ENCODE results near the gene KIAA1958.
"Not testable (repeated sequence)": the region's sequence is repeated elsewhere in the genome, so short reads cannot be mapped to it uniquely, and the experiment has no call there.

The KIAA1958 gene

GRCh38 chr9:112669326-112669725 is 182.7 kb downstream of the KIAA1958 start:
- no peaks in the 10 kb centered on the region for H4K20me1 ChIP-seq (ENCODE audit: insufficient read depth, low read length)
- H2AFZ ChIP-seq (ENCODE audit: low read depth, low read length) = no peak overlapping the region
- H3K9me3 ChIP-seq (ENCODE audit: insufficient read depth, low read length) = no peaks in the 10 kb centered on the region
- no peak overlapping the region for H3K4me3 ChIP-seq (ENCODE audit: low read length)
- no peaks in the 10 kb centered on the region for H3K79me2 ChIP-seq (ENCODE audit: low read length)
- H3K36me3 ChIP-seq (replicated peaks; ENCODE audit: low read depth, low read length) = no peaks in the 10 kb centered on the region
- no peak overlapping the region for H3K4me2 ChIP-seq (ENCODE audit: low read length)
- TF ChIP-seq, protein P1, sequence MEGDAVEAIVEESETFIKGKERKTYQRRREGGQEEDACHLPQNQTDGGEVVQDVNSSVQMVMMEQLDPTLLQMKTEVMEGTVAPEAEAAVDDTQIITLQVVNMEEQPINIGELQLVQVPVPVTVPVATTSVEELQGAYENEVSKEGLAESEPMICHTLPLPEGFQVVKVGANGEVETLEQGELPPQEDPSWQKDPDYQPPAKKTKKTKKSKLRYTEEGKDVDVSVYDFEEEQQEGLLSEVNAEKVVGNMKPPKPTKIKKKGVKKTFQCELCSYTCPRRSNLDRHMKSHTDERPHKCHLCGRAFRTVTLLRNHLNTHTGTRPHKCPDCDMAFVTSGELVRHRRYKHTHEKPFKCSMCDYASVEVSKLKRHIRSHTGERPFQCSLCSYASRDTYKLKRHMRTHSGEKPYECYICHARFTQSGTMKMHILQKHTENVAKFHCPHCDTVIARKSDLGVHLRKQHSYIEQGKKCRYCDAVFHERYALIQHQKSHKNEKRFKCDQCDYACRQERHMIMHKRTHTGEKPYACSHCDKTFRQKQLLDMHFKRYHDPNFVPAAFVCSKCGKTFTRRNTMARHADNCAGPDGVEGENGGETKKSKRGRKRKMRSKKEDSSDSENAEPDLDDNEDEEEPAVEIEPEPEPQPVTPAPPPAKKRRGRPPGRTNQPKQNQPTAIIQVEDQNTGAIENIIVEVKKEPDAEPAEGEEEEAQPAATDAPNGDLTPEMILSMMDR (IDR thresholded peaks at IDR 0.05; ENCODE audit: low read depth, low read length) = no peak
- no peak for TF ChIP-seq EZH2phosphoT487 (IDR thresholded peaks at IDR 0.05; ENCODE audit: low read depth)
- no peaks in the 10 kb centered on the region for H3K27me3 ChIP-seq (ENCODE audit: low read depth, low read length)
- no peaks in the 10 kb centered on the region for H3K4me1 ChIP-seq (ENCODE audit: low read length)
- no peak overlapping the region for H3K9ac ChIP-seq (ENCODE audit: low read length)
- no peak overlapping the region for H3K27ac ChIP-seq (ENCODE audit: low read length)

DNA sequence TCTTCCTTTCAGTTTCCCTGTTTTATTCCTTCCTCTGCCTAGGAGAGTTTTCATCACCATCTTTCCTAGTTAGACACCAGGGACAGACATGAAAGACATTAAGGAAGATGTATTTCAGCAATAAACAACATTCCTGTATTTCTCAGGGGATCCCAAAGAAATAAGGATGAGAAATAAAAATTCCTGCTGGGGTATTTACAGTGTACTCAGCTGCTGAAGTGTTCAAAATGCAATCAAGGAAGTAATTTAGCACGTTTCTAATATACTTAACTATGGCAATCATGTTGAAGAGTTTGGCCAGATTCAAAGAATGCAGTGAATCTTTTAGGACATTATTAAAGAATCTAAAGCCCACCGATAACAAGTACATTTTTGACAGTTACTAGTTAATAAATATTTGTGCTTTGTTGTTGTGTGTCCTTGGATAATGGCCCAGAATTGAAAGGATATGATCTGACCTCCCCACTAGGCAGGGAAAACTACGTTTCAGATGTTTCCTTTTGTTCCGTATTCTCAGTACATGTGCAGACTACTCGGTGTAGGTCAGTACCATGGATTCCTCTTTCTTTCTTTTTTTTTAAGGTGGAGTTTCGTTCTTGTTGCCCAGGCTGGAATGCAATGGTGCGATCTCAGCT is 184.5 kb downstream of the KIAA1958 start:
- H3K27me3 ChIP-seq (ENCODE audit: low read depth, low read length) = no peaks in the 10 kb centered on the region
- no peaks in the 10 kb centered on the region for H4K20me1 ChIP-seq (ENCODE audit: insufficient read depth, low read length)
- no peaks in the 10 kb centered on the region for H3K36me3 ChIP-seq (replicated peaks; ENCODE audit: low read depth, low read length)
- H3K9ac ChIP-seq (ENCODE audit: low read length) = no peak overlapping the region
- H3K4me3 ChIP-seq (ENCODE audit: low read length) = no peak overlapping the region
- H3K27ac ChIP-seq (ENCODE audit: low read length) = no peak overlapping the region
- no peaks in the 10 kb centered on the region for H3K79me2 ChIP-seq (ENCODE audit: low read length)
- H2AFZ ChIP-seq (ENCODE audit: low read depth, low read length) = no peak overlapping the region
- no peaks in the 10 kb centered on the region for H3K4me1 ChIP-seq (ENCODE audit: low read length)
- no peak overlapping the region for H3K4me2 ChIP-seq (ENCODE audit: low read length)
- H3K9me3 ChIP-seq (ENCODE audit: insufficient read depth, low read length) = no peaks in the 10 kb centered on the region
- no peak for TF ChIP-seq EZH2phosphoT487 (IDR thresholded peaks at IDR 0.05; ENCODE audit: low read depth)
- TF ChIP-seq, protein P1 (IDR thresholded peaks at IDR 0.05; ENCODE audit: low read depth, low read length) = no peak

- H3K9ac ChIP-seq (ENCODE audit: low read length); H3K9me3 ChIP-seq (ENCODE audit: insufficient read depth, low read length); H3K36me3 ChIP-seq (replicated peaks; ENCODE audit: low read depth, low read length); H3K4me3 ChIP-seq (ENCODE audit: low read length); H3K4me1 ChIP-seq (ENCODE audit: low read length); H3K27me3 ChIP-seq (ENCODE audit: low read depth, low read length); H3K79me2 ChIP-seq (ENCODE audit: low read length); H3K27ac ChIP-seq (ENCODE audit: low read length); H3K4me2 ChIP-seq (ENCODE audit: low read length); H2AFZ ChIP-seq (ENCODE audit: low read depth, low read length); H4K20me1 ChIP-seq (ENCODE audit: insufficient read depth, low read length): not testable (repeated sequence)
Measured at GRCh38 chr9:112673221-112673620, 186.6 kb downstream of the KIAA1958 start.

DNA sequence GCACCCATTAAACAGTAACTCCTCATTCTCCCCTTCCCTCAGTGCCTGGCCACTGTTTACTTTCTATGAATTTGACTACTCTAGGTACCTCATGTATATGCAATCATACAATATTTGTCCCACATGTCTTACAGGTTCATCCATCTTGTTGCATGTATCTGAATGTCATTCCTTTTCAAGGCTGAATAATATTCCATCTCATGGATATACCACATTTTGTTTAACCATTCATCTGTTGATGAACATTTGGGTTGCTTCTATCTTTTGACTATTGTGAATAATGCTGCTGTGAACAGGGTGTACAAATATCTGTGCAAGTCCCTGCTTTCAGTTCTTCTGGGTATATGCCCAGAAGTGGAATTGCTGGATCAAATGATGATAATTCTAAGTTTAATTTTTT is 190.4 kb downstream of the KIAA1958 start:
- no peaks in the 10 kb centered on the region for H3K79me2 ChIP-seq (ENCODE audit: low read length)
- H4K20me1 ChIP-seq (ENCODE audit: insufficient read depth, low read length) = no peaks in the 10 kb centered on the region
- no peak overlapping the region for H2AFZ ChIP-seq (ENCODE audit: low read depth, low read length)
- no peak overlapping the region for H3K27ac ChIP-seq (ENCODE audit: low read length)
- no peaks in the 10 kb centered on the region for H3K27me3 ChIP-seq (ENCODE audit: low read depth, low read length)
- H3K9ac ChIP-seq (ENCODE audit: low read length) = no peak overlapping the region
- no peak overlapping the region for H3K4me3 ChIP-seq (ENCODE audit: low read length)
- no peaks in the 10 kb centered on the region for H3K4me1 ChIP-seq (ENCODE audit: low read length)
- H3K9me3 ChIP-seq (ENCODE audit: insufficient read depth, low read length) = 0 out of 2 replicates have a peak, but pooled peaks cover 3% of the 10 kb centered on the region
- no peaks in the 10 kb centered on the region for H3K36me3 ChIP-seq (replicated peaks; ENCODE audit: low read depth, low read length)
- TF ChIP-seq, protein P1 (IDR thresholded peaks at IDR 0.05; ENCODE audit: low read depth, low read length) = no peak
- no peak for TF ChIP-seq EZH2phosphoT487 (IDR thresholded peaks at IDR 0.05; ENCODE audit: low read depth)
- H3K4me2 ChIP-seq (ENCODE audit: low read length) = no peak overlapping the region

Measured in OCI-LY3 (cell line).